GM19025 (cell line): ENCODE data around the gene TMA7.

ENCODE experiments used
- ATAC-seq: cut with Tn5 transposase; IDR thresholded peaks from one replicate; pipeline ENCODE4 v1.9.1; 2021; ENCODE audit warnings: mild to moderate bottlenecking, low read depth, moderate library complexity; ENCODE audit not compliant: unreplicated experiment

Gene TMA7

DNA sequence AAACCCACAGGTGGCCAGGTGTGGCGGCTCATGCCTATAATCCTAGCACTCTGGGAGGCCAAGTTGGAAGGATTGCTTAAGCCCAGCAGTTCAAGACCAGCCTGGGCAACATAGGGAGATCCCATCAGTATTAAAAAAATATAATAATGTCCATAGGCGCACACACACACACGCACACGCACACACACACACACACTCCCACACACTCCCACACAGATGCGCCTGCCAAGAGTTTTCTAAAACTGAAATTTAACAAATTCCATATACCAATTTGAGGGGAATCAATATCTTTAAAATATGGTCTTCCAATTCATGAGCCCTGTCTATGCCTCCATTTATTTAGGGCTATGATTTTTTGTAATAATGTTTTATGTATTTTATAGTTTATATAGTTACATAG lies 46.9 kb downstream of the TMA7 start:
- no peak for ATAC-seq

- ATAC-seq: no peak
Observed at GRCh38 chr3:48492461-48493202, 52.6 kb downstream of the TMA7 start.

- ATAC-seq: no peak
Observed at GRCh38 chr3:48493203-48493501, 53.1 kb downstream of the TMA7 start.
